IMR-90 (cell line): ENCODE data around the gene C6orf15. TPM values are rescaled to one million over a fixed set of nuclear protein-coding genes. Genes with fewer than 3 reads are reported as not detected.

Experiments used
- ATAC-seq: fragments of 200-7000 bp; cut with Tn5 transposase; 2 replicates; pipeline ENCODE4 v1.9.1; 2020; ENCODE audit warnings: low read depth, mild to moderate bottlenecking, moderate library complexity
- BruUV-seq: library from RNA; stranded (reverse); fragments of 400-500 nt; replicated peaks from 2 replicates; lab custom pipeline; 2021; lab: Mats Ljungman, UMichigan
- CTCF ChIA-PET: fragments of 300-600 bp; formaldehyde crosslinking; extraction: SDS; loops from one replicate; lab custom pipeline; 2021; ENCODE audit warnings: antibody characterized with exemption; lab: Yijun Ruan, JAX
- POLR2A ChIA-PET: fragments of 300-600 bp; sonication (Branson Sonifier 250); formaldehyde crosslinking; loops from one replicate; lab custom pipeline; 2022; ENCODE audit warnings: antibody characterized with exemption; ENCODE audit not compliant: unreplicated experiment; lab: Charles Lee
- DNase-seq: peaks from one replicate; pipeline ENCODE4 v3.0.0; 2013
- H2AFZ ChIP-seq: replicated peaks from 2 replicates; pipeline ENCODE3; 2013; ENCODE audit warnings: low read length, mild to moderate bottlenecking; ENCODE audit not compliant: poor library complexity
- H2AK5ac ChIP-seq: 2 replicates; pipeline ENCODE4 v1.6.1; 2013; ENCODE audit warnings: low read depth, low read length, inconsistent platforms
- H2AK9ac ChIP-seq: replicated peaks from 2 replicates; pipeline ENCODE3; 2013; ENCODE audit warnings: mild to moderate bottlenecking, low read depth, low read length, moderate library complexity; ENCODE audit not compliant: poor library complexity
- H2BK120ac ChIP-seq: 2 replicates; pipeline ENCODE4 v1.6.1; 2013; ENCODE audit warnings: low read depth, low read length, inconsistent platforms
- H2BK15ac ChIP-seq: 3 replicates; pipeline ENCODE4 v1.6.1; 2013; ENCODE audit warnings: low read depth, low read length, inconsistent platforms
- H2BK20ac ChIP-seq: 2 replicates; pipeline ENCODE4 v1.6.1; 2013; ENCODE audit warnings: low read depth, mild to moderate bottlenecking, inconsistent platforms, low read length, moderate library complexity
- H2BK5ac ChIP-seq: 2 replicates; pipeline ENCODE4 v1.6.1; 2013; ENCODE audit warnings: mild to moderate bottlenecking, low read depth, low read length, inconsistent platforms; ENCODE audit not compliant: poor library complexity, severe bottlenecking
- H3K14ac ChIP-seq: replicated peaks from 2 replicates; pipeline ENCODE4 v1.6.1; 2013; ENCODE audit warnings: low read depth, low read length, inconsistent platforms
- H3K18ac ChIP-seq: 2 replicates; pipeline ENCODE4 v1.6.1; 2013; ENCODE audit warnings: low read depth, low read length, control low read depth
- H3K23ac ChIP-seq: 2 replicates; pipeline ENCODE4 v1.6.1; 2013; ENCODE audit warnings: low read depth, low read length, inconsistent platforms
- H3K27ac ChIP-seq: 2 replicates; pipeline ENCODE4 v1.5.1; 2013; ENCODE audit warnings: mild to moderate bottlenecking, control low read depth, low read length; ENCODE audit not compliant: insufficient read depth
- H3K27me3 ChIP-seq: 2 replicates; pipeline ENCODE4 v1.6.1; 2013; ENCODE audit warnings: low read length; ENCODE audit not compliant: control insufficient read depth, insufficient read depth
- H3K36me3 ChIP-seq: 2 replicates; pipeline ENCODE4 v1.6.1; 2013; ENCODE audit warnings: low read length, mixed read lengths; ENCODE audit not compliant: control insufficient read depth, insufficient read depth
- H3K4ac ChIP-seq: 2 replicates; pipeline ENCODE4 v1.6.1; 2013; ENCODE audit warnings: low read depth, low read length, inconsistent platforms
- H3K4me1 ChIP-seq: 2 replicates; pipeline ENCODE4 v1.6.1; 2013; ENCODE audit warnings: low read length, mixed read lengths; ENCODE audit not compliant: control insufficient read depth, insufficient read depth
- H3K4me2 ChIP-seq: 2 replicates; pipeline ENCODE4 v1.6.1; 2013; ENCODE audit warnings: low read depth, mild to moderate bottlenecking, control low read depth, low read length, moderate library complexity
- H3K4me3 ChIP-seq: 2 replicates; pipeline ENCODE4 v1.5.1; 2013; ENCODE audit warnings: low read depth, mild to moderate bottlenecking, control low read depth, low read length, moderate library complexity; ENCODE audit not compliant: insufficient read depth
- H3K56ac ChIP-seq: 2 replicates; pipeline ENCODE4 v1.6.1; 2013; ENCODE audit warnings: low read length, inconsistent platforms; ENCODE audit not compliant: insufficient read depth; ENCODE audit errors: extremely low read depth
- H3K79me1 ChIP-seq, 2 experiments: 2 replicates each; pipeline ENCODE4 v1.6.1; 2013; ENCODE audit warnings: low read length in 2 of 2, inconsistent platforms in 1 of 2, low read depth in 1 of 2
- H3K9ac ChIP-seq: 2 replicates; pipeline ENCODE4 v1.6.1; 2013; ENCODE audit warnings: low read depth, low read length, control low read depth
- H3K9me1 ChIP-seq: 2 replicates; pipeline ENCODE4 v1.6.1; 2013; ENCODE audit warnings: low read length, inconsistent platforms; ENCODE audit not compliant: insufficient read depth
- H3K9me3 ChIP-seq: 2 replicates; pipeline ENCODE4 v1.6.1; 2013; ENCODE audit warnings: low read length; ENCODE audit not compliant: control insufficient read depth, insufficient read depth
- H4K20me1 ChIP-seq: 2 replicates; pipeline ENCODE4 v1.6.1; 2013; ENCODE audit warnings: low read length, inconsistent platforms; ENCODE audit not compliant: insufficient read depth
- H4K5ac ChIP-seq: 2 replicates; pipeline ENCODE4 v1.6.1; 2013; ENCODE audit warnings: mild to moderate bottlenecking, low read depth, low read length, control low read depth
- H4K8ac ChIP-seq, 2 experiments: 2 replicates each; pipeline ENCODE4 v1.6.1; 2013; ENCODE audit warnings: low read depth in 2 of 2, low read length in 2 of 2, control low read depth in 1 of 2, inconsistent platforms in 1 of 2
- H4K91ac ChIP-seq: 2 replicates; pipeline ENCODE4 v1.6.1; 2013; ENCODE audit warnings: low read depth, low read length, inconsistent platforms; ENCODE audit not compliant: insufficient read depth
- BHLHE40 ChIP-seq: fragments of 150-350 bp; IDR thresholded peaks from 2 replicates; pipeline ENCODE4 v1.6.1; 2016; ENCODE audit warnings: mild to moderate bottlenecking, low read depth, low read length
- CEBPB ChIP-seq: IDR thresholded peaks from 2 replicates; pipeline ENCODE4 v1.6.1; 2012; ENCODE audit warnings: low read depth, low read length, improper control_type of control experiment
- CHD1 ChIP-seq: IDR thresholded peaks from 2 replicates; pipeline ENCODE4 v1.6.1; 2012; ENCODE audit warnings: low read depth, low read length, improper control_type of control experiment
- FOS ChIP-seq: fragments of 150-350 bp; IDR thresholded peaks from 2 replicates; pipeline ENCODE4 v1.6.1; 2016; ENCODE audit warnings: low read depth, low read length
- MAFK ChIP-seq: IDR thresholded peaks from 2 replicates; pipeline ENCODE4 v1.6.1; 2012; ENCODE audit warnings: low read depth, low read length, improper control_type of control experiment
- MAZ ChIP-seq: IDR thresholded peaks from 2 replicates; pipeline ENCODE4 v1.6.1; 2012; ENCODE audit warnings: low read depth, mild to moderate bottlenecking, low read length, improper control_type of control experiment, moderate library complexity, borderline replicate concordance
- MXI1 ChIP-seq: IDR thresholded peaks from 2 replicates; pipeline ENCODE4 v1.6.1; 2012; ENCODE audit warnings: low read depth, mild to moderate bottlenecking, low read length, moderate library complexity, borderline replicate concordance
- NFE2L2 ChIP-seq: fragments of 150-350 bp; IDR thresholded peaks from 2 replicates; pipeline ENCODE4 v1.6.1; 2016; ENCODE audit warnings: low read depth, mild to moderate bottlenecking, low read length
- POLR2A ChIP-seq: IDR thresholded peaks from 2 replicates; pipeline ENCODE4 v1.6.1; 2012; ENCODE audit warnings: mild to moderate bottlenecking, low read depth, low read length
- RAD21 ChIP-seq: IDR thresholded peaks from 2 replicates; pipeline ENCODE4 v1.6.1; 2012; ENCODE audit warnings: low read length, improper control_type of control experiment
- RCOR1 ChIP-seq: IDR thresholded peaks from 2 replicates; pipeline ENCODE4 v1.6.1; 2012; ENCODE audit warnings: mild to moderate bottlenecking, low read length, improper control_type of control experiment; ENCODE audit not compliant: insufficient replicate concordance
- RFX5 ChIP-seq: IDR thresholded peaks from 2 replicates; pipeline ENCODE4 v1.8.0; 2012; ENCODE audit warnings: low read depth, mild to moderate bottlenecking, low read length, moderate library complexity
- SMC3 ChIP-seq: fragments of 150-350 bp; IDR thresholded peaks from 2 replicates; pipeline ENCODE4 v1.6.1; 2016; ENCODE audit warnings: low read depth, mild to moderate bottlenecking, antibody characterized with exemption, low read length, moderate library complexity
- USF2 ChIP-seq: fragments of 150-350 bp; IDR thresholded peaks from 2 replicates; pipeline ENCODE4 v1.6.1; 2017; ENCODE audit warnings: mild to moderate bottlenecking, antibody characterized with exemption, low read length, low read depth
- WGBS, 2 experiments: methylation state at CpG; one replicate each; pipeline versions ENCODE4 v1.1.5 to v1.1.7; 2013; ENCODE audit warnings: missing lambda C conversion rate in 2 of 2; ENCODE audit not compliant: insufficient read length in 1 of 2; ENCODE audit errors: extremely low coverage in 2 of 2; 5-methylcytosine and 5-hydroxymethylcytosine counted together
- dilution Hi-C: fragments of 300-500 bp; cut with HindIII; formaldehyde crosslinking; loops from one replicate; pipeline ENCODE4 v1.14.3; 2018; ENCODE audit warnings: low sequenced_read_pairs; ENCODE audit not compliant: unreplicated experiment
- in situ Hi-C: fragments of 300-500 bp; cut with MboI; formaldehyde crosslinking; loops from 3 replicates; pipeline ENCODE4 v1.14.3; 2019; ENCODE audit warnings: low sequenced_read_pairs, inconsistent platforms, mixed read lengths
- intact Hi-C: fragments of 100-400 bp; cut with micrococcal nuclease; formaldehyde crosslinking; loops from 2 replicates; pipeline ENCODE4 v1.10.0; 2022
- polyA plus RNA-seq, 3 experiments: library from polyadenylated mRNA; depleted of rRNA; stranded (reverse); fragments of >200 nt; gene quantifications; 2 replicates each; pipeline ENCODE4 v1.2.3, GENCODE V29; 2012; ENCODE audit warnings: low replicate concordance in 1 of 3
- total RNA-seq: library from RNA; depleted of rRNA; stranded (reverse); fragments of >200 nt; gene quantifications from 2 replicates; pipeline ENCODE4 v1.2.3, GENCODE V29; 2012
- TF ChIP-seq, protein P1 (sequence below): conservative IDR thresholded peaks from 2 replicates; pipeline ENCODE4 v1.5.1; 2012; ENCODE audit warnings: mild to moderate bottlenecking, low read depth, low read length, improper control_type of control experiment
- TF ChIP-seq, protein P2 (sequence below): fragments of 150-350 bp; IDR thresholded peaks from 2 replicates; pipeline ENCODE4 v1.6.1; 2016; ENCODE audit warnings: low read depth, mild to moderate bottlenecking, low read length, moderate library complexity, borderline replicate concordance

The C6orf15 gene
- total and polyA plus RNA-seq, 2 of the 4 experiments (the other 2 are of a cell fraction) = not detected

DNA sequence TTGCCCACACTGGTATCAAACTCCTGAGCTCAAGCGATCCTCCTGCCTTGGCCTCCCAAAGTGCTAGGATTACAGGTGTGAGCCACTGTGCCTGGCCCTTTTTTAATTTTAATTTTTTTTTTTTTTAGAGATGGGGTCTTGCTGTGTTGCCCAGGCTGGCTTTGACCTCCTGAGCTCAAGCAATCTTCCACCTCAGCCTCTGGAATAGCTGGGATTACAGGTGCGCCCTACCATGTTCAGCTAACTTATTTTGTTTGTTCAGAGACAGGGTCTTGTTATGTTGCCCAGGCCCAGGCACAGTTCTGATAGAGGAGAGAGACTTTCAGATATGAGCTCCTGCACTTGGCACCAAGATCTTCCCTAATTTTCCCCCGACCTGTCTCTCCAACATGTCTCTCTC, 18.4 kb upstream of the C6orf15 start:
- Histone ChIP-seq H3K4me3 (no peak overlapping the region), H3K27me3 (peaks cover 11% of the 10 kb centered on the region), H2BK15ac (no peak overlapping the region), H4K91ac (no peak overlapping the region), H2AFZ (no peak overlapping the region), H3K9me3 (no peaks in the 10 kb centered on the region), H3K23ac (no peak overlapping the region), H2BK5ac (no peak overlapping the region), H2AK9ac (no peak overlapping the region), H4K8ac (no peak overlapping the region), H2AK5ac (no peak overlapping the region), H3K4ac (no peak overlapping the region), H3K27ac (no peak overlapping the region), H3K9me1 (no peaks in the 10 kb centered on the region), H3K36me3 (no peaks in the 10 kb centered on the region), H3K14ac (no peak overlapping the region), H2BK120ac (no peak overlapping the region), H3K4me2 (no peak overlapping the region), H4K5ac (no peak overlapping the region), H3K9ac (no peak overlapping the region), H4K20me1 (no peaks in the 10 kb centered on the region; the same call in 1 of the 2 replicates), H2BK20ac (no peak overlapping the region), H3K18ac (no peak overlapping the region), H3K56ac (no peak overlapping the region), H3K79me1 (no peaks in the 10 kb centered on the region), H3K4me1 (no peaks in the 10 kb centered on the region)
- in situ Hi-C loops (no loop called here), intact Hi-C loops (no loop called here), dilution Hi-C loops (no loop called here)
- TF ChIP-seq BHLHE40 (no peak), RCOR1 (no peak), MAZ (no peak), MXI1 (no peak), USF2 (no peak), CEBPB (no peak), CHD1 (no peak), NFE2L2 (no peak), RFX5 (no peak), SMC3 (no peak), RAD21 (no peak), FOS (no peak), POLR2A (no peak), MAFK (no peak)
- TF ChIP-seq, protein P1, sequence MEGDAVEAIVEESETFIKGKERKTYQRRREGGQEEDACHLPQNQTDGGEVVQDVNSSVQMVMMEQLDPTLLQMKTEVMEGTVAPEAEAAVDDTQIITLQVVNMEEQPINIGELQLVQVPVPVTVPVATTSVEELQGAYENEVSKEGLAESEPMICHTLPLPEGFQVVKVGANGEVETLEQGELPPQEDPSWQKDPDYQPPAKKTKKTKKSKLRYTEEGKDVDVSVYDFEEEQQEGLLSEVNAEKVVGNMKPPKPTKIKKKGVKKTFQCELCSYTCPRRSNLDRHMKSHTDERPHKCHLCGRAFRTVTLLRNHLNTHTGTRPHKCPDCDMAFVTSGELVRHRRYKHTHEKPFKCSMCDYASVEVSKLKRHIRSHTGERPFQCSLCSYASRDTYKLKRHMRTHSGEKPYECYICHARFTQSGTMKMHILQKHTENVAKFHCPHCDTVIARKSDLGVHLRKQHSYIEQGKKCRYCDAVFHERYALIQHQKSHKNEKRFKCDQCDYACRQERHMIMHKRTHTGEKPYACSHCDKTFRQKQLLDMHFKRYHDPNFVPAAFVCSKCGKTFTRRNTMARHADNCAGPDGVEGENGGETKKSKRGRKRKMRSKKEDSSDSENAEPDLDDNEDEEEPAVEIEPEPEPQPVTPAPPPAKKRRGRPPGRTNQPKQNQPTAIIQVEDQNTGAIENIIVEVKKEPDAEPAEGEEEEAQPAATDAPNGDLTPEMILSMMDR = no peak
- TF ChIP-seq, protein P2, sequence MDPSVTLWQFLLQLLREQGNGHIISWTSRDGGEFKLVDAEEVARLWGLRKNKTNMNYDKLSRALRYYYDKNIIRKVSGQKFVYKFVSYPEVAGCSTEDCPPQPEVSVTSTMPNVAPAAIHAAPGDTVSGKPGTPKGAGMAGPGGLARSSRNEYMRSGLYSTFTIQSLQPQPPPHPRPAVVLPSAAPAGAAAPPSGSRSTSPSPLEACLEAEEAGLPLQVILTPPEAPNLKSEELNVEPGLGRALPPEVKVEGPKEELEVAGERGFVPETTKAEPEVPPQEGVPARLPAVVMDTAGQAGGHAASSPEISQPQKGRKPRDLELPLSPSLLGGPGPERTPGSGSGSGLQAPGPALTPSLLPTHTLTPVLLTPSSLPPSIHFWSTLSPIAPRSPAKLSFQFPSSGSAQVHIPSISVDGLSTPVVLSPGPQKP = no peak
- WGBS, 2 experiments = no CpG with 5 or more reads among the region's 3 CpGs
- CTCF ChIA-PET = no interaction called here
- BruUV-seq = no TSS peak
- ATAC-seq = no peak
- no peak for DNase-seq
- POLR2A ChIA-PET = no interaction called here
